ENCODE measurements around the gene SMARCA2.

SMARCA2 gene

GRCh38 chr9:2014696-2015580 is at the start of gene SMARCA2:
TSS of gene SMARCA2 (plus strand) at chr9:2015347. CDS start at chr9:2029023, 13,676 bp downstream.
- DNase-seq = peak; percentile 97

GRCh38 chr9:1966725-1967366 is 48.3 kb upstream of the SMARCA2 start:
- DNase-seq = no peak

GRCh38 chr9:1969160-1969559 is 46.0 kb upstream of the SMARCA2 start:
- no peak for DNase-seq

GRCh38 chr9:1969898-1970297 is 45.2 kb upstream of the SMARCA2 start:
- DNase-seq = no peak

- no peak for DNase-seq
Observed at GRCh38 chr9:1972672-1973071, 42.5 kb upstream of the SMARCA2 start.

- DNase-seq = no peak
Observed at GRCh38 chr9:1977026-1977425, 38.1 kb upstream of the SMARCA2 start.

GRCh38 chr9:1978941-1979340 is 36.2 kb upstream of the SMARCA2 start:
- no peak for DNase-seq

GRCh38 chr9:1979741-1980367 is 35.3 kb upstream of the SMARCA2 start:
- no peak for DNase-seq

- DNase-seq = no peak
Observed at GRCh38 chr9:1980387-1980786, 34.8 kb upstream of the SMARCA2 start.

GRCh38 chr9:1982074-1982473 is 33.1 kb upstream of the SMARCA2 start:
- DNase-seq = no peak

- DNase-seq = no peak
Observed at GRCh38 chr9:1986341-1986740, 28.8 kb upstream of the SMARCA2 start.

- DNase-seq = no peak
Observed at GRCh38 chr9:1989500-1989899, 25.6 kb upstream of the SMARCA2 start.

- DNase-seq = no peak
Observed at GRCh38 chr9:1994180-1994579, 21.0 kb upstream of the SMARCA2 start.

- DNase-seq = no peak
Observed at GRCh38 chr9:1995084-1995483, 20.1 kb upstream of the SMARCA2 start.

- DNase-seq = no peak
Observed at GRCh38 chr9:1996156-1996555, 19.0 kb upstream of the SMARCA2 start.

GRCh38 chr9:1997646-1998045 is 17.5 kb upstream of the SMARCA2 start:
- no peak for DNase-seq

GRCh38 chr9:1998111-1998510 is 17.0 kb upstream of the SMARCA2 start:
- DNase-seq = no peak

GRCh38 chr9:2000314-2000713 is 14.8 kb upstream of the SMARCA2 start:
- no peak for DNase-seq

GRCh38 chr9:2008372-2008771 is 6.8 kb upstream of the SMARCA2 start:
- DNase-seq = no peak

GRCh38 chr9:2012347-2012746 is 2.8 kb upstream of the SMARCA2 start:
- no peak for DNase-seq

- no peak for DNase-seq
Observed at GRCh38 chr9:2013743-2014475, 1.2 kb upstream of the SMARCA2 start.

- DNase-seq = peak; percentile 67
Observed at GRCh38 chr9:2015581-2016407, 647 bp downstream of the SMARCA2 start.
